Measurements from ENCODE around the gene RNF169. TPM values are rescaled to one million over a fixed set of nuclear protein-coding genes. Genes with fewer than 3 reads are reported as not detected.

The RNF169 gene
- total and polyA plus RNA-seq, 2 experiments from 2014 or later = 0.78 to 16.5 TPM

DNA sequence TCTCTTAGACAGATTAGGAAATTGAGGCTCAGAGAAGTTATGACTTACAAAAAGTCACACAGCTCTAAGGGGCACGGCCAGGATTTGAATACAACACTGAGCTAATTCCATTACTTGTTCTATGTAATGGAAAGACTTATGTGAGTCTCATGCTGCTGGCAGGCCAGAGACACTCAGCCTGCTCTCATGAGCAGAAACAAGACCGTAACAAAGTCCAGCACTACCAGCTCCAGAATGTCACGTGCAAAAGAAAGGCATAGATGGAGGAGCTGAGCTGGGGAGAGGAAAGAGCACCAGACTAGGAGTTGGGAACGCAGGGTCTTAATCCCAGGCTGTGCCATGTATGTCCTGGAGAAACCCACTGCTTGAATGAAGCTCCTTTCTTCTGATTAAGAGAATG lies 19.3 kb upstream of the RNF169 start:
- Mint-ChIP-seq H3K4me3 (no peak overlapping the region), H3K9me3 (no peaks in the 10 kb centered on the region; the same call in 2 of the 3 replicates), H3K27ac (no peak overlapping the region), H3K27me3 (ENCODE audit: insufficient read depth, low read depth, poor library complexity) (peaks cover 52% of the 10 kb centered on the region), H3K4me1 (peaks cover 10% of the 10 kb centered on the region; the same call in 2 of the 3 replicates), H3K36me3 (ENCODE audit: low read depth) (no peaks in the 10 kb centered on the region; the same call in 2 of the 3 replicates)
- H3F3A ChIP-seq (replicated peaks; ENCODE audit: low read depth) = no peaks in the 10 kb centered on the region
- no peak overlapping the region for H3K4me3 ChIP-seq
- no peak for DNase-seq (ENCODE audit: low spot score)
- peaks cover 9% of the 10 kb centered on the region; the same call in 1 of the 2 replicates for H3K4me1 ChIP-seq (ENCODE audit: insufficient read depth)
- H3K36me3 ChIP-seq (ENCODE audit: insufficient read depth) = no peaks in the 10 kb centered on the region
- H2AFZ ChIP-seq = no peak overlapping the region
- H3K9me2 ChIP-seq (ENCODE audit: insufficient read depth) = 0 out of 2 replicates have a peak, but pooled peaks cover 4% of the 10 kb centered on the region
- H3K79me2 ChIP-seq (replicated peaks; ENCODE audit: insufficient read depth) = no peaks in the 10 kb centered on the region
- no peak for TF ChIP-seq REST (IDR thresholded peaks at IDR 0.05; ENCODE audit: unreplicated experiment)
- no peak for TF ChIP-seq NANOG (IDR thresholded peaks at IDR 0.05; ENCODE audit: borderline replicate concordance)
- no peak for TF ChIP-seq POLR2AphosphoS5 (IDR thresholded peaks at IDR 0.05; ENCODE audit: low read depth)
- TF ChIP-seq EZH2phosphoT487 (IDR thresholded peaks at IDR 0.05; ENCODE audit: unreplicated experiment) = no peak
- TF ChIP-seq JUNB (IDR thresholded peaks at IDR 0.05; ENCODE audit: unreplicated experiment) = no peak
- no peak for TF ChIP-seq CREB1 (CRISPR knock-in tag; IDR thresholded peaks at IDR 0.05; ENCODE audit: low read depth)
- TF ChIP-seq STAT1 (IDR thresholded peaks at IDR 0.05; ENCODE audit: unreplicated experiment) = no peak
- TF ChIP-seq ZNF331 (CRISPR knock-in tag; IDR thresholded peaks at IDR 0.05; ENCODE audit: low read depth) = no peak
- TF ChIP-seq ETS1 (IDR thresholded peaks at IDR 0.05) = no peak
- TF ChIP-seq, protein P1, sequence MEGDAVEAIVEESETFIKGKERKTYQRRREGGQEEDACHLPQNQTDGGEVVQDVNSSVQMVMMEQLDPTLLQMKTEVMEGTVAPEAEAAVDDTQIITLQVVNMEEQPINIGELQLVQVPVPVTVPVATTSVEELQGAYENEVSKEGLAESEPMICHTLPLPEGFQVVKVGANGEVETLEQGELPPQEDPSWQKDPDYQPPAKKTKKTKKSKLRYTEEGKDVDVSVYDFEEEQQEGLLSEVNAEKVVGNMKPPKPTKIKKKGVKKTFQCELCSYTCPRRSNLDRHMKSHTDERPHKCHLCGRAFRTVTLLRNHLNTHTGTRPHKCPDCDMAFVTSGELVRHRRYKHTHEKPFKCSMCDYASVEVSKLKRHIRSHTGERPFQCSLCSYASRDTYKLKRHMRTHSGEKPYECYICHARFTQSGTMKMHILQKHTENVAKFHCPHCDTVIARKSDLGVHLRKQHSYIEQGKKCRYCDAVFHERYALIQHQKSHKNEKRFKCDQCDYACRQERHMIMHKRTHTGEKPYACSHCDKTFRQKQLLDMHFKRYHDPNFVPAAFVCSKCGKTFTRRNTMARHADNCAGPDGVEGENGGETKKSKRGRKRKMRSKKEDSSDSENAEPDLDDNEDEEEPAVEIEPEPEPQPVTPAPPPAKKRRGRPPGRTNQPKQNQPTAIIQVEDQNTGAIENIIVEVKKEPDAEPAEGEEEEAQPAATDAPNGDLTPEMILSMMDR (conservative IDR thresholded peaks at IDR 0.05; ENCODE audit: low read depth in 2 of 2) = no peak
- TF ChIP-seq ZNF114 (CRISPR knock-in tag; IDR thresholded peaks at IDR 0.05) = no peak
- no peak for TF ChIP-seq EZH2 (IDR thresholded peaks at IDR 0.05; ENCODE audit: low read depth, unreplicated experiment)
- TF ChIP-seq ZNF462 (CRISPR knock-in tag; IDR thresholded peaks at IDR 0.05) = no peak
- H3K27ac ChIP-seq (ENCODE audit: low read depth) = no peak overlapping the region
- no peak overlapping the region for H3K4me2 ChIP-seq
- ATAC-seq = no peak
- H4K20me1 ChIP-seq (replicated peaks; ENCODE audit: insufficient read depth) = no peaks in the 10 kb centered on the region
- peaks cover 64% of the 10 kb centered on the region for H3K27me3 ChIP-seq (ENCODE audit: insufficient read depth)

Data from GM23338 (cell line).